Panc1 (cell line): ENCODE results near the gene API5. TPM values are rescaled to one million over a fixed set of nuclear protein-coding genes. Genes with fewer than 3 reads are reported as not detected.

Source experiments
- ATAC-seq: fragments of 200-7000 bp; cut with Tn5 transposase; 2 replicates; pipeline ENCODE4 v1.9.1; 2020; ENCODE audit warnings: mild to moderate bottlenecking, moderate library complexity
- BruUV-seq: library from RNA; stranded (reverse); fragments of 400-500 nt; replicated peaks from 2 replicates; lab custom pipeline; 2021; lab: Mats Ljungman, UMichigan
- CTCF ChIA-PET: fragments of 300-600 bp; sonication (Branson Sonifier 250); formaldehyde crosslinking; loops from one replicate; lab custom pipeline; 2022; ENCODE audit warnings: antibody characterized with exemption; lab: Charles Lee
- POLR2A ChIA-PET: fragments of 300-600 bp; sonication (Branson Sonifier 250); formaldehyde crosslinking; loops from one replicate; lab custom pipeline; 2022; ENCODE audit warnings: antibody characterized with exemption; lab: Charles Lee
- DNase-seq: peaks from one replicate; pipeline ENCODE4 v3.0.0-alpha.2; 2010; ENCODE audit warnings: low read depth, low spot score
- H3K27ac ChIP-seq: 2 replicates; pipeline ENCODE4 v1.5.1; 2011; ENCODE audit warnings: mild to moderate bottlenecking, low read length, inconsistent platforms
- H3K27me3 ChIP-seq: fragments of 200-500 bp; sonication (Bioruptor generic); 2 replicates; pipeline ENCODE4 v1.6.0; 2014; ENCODE audit warnings: low read length, inconsistent platforms; ENCODE audit not compliant: control insufficient read depth, insufficient read depth
- H3K36me3 ChIP-seq: fragments of 200-500 bp; sonication (Bioruptor generic); 2 replicates; pipeline ENCODE4 v1.5.1; 2014; ENCODE audit warnings: inconsistent platforms, mild to moderate bottlenecking, low read length, moderate library complexity; ENCODE audit not compliant: control insufficient read depth, insufficient read depth
- H3K4me1 ChIP-seq: 2 replicates; pipeline ENCODE4 v1.5.1; 2011; ENCODE audit warnings: inconsistent platforms, mild to moderate bottlenecking, low read length, moderate library complexity; ENCODE audit not compliant: control insufficient read depth, insufficient read depth
- H3K4me3 ChIP-seq, 2 experiments: 2 replicates each; pipeline ENCODE4 v1.5.1; 2011 to 2012; ENCODE audit warnings: low read depth in 2 of 2, low read length in 2 of 2, mild to moderate bottlenecking in 2 of 2, inconsistent platforms in 1 of 2, moderate library complexity in 1 of 2
- H3K9me3 ChIP-seq: fragments of 200-500 bp; sonication (Bioruptor generic); 2 replicates; pipeline ENCODE4 v1.5.1; 2014; ENCODE audit warnings: low read depth, mild to moderate bottlenecking, inconsistent platforms, low read length, moderate library complexity; ENCODE audit not compliant: control insufficient read depth, insufficient read depth
- CTCF ChIP-seq: fragments of 450-650 bp; IDR thresholded peaks from 2 replicates; pipeline ENCODE4 v1.5.1; 2017; ENCODE audit warnings: mild to moderate bottlenecking
- POLR2AphosphoS5 ChIP-seq: IDR thresholded peaks from 2 replicates; pipeline ENCODE4 v1.6.1; 2012; ENCODE audit warnings: mild to moderate bottlenecking, low read depth, low read length, moderate library complexity
- SIN3A ChIP-seq: IDR thresholded peaks from 2 replicates; pipeline ENCODE4 v1.6.1; 2012; ENCODE audit warnings: low read depth, mild to moderate bottlenecking, low read length, moderate library complexity, borderline replicate concordance; ENCODE audit not compliant: insufficient read depth
- TCF7L2 ChIP-seq: IDR thresholded peaks from 2 replicates; pipeline ENCODE4 v1.6.1; 2011; ENCODE audit warnings: mild to moderate bottlenecking, low read depth, low read length, inconsistent platforms
- in situ Hi-C: cut with HindIII; loops from 2 replicates; pipeline ENCODE4 v1.10.0; 2016; ENCODE audit warnings: low sequenced_read_pairs, low pct_unique_long_range_greater_than_20kb
- intact Hi-C: fragments of 100-400 bp; cut with micrococcal nuclease; formaldehyde crosslinking; loops from one replicate; pipeline ENCODE4 v1.10.0; 2022; ENCODE audit not compliant: unreplicated experiment
- total RNA-seq: library from RNA; stranded (reverse); gene quantifications from one replicate; pipeline ENCODE4 v1.2.1, GENCODE V29; 2021; ENCODE audit not compliant: unreplicated experiment
- TF ChIP-seq, protein P1 (sequence below), 2 experiments: IDR thresholded peaks; 2 replicates each; pipeline ENCODE4 v1.6.1; 2011 to 2012; ENCODE audit warnings: low read depth in 2 of 2, control low read depth in 1 of 2, low read length in 1 of 2, mild to moderate bottlenecking in 1 of 2, moderate library complexity in 1 of 2; ENCODE audit not compliant: insufficient read depth in 1 of 2

The API5 gene
- total RNA-seq, 1 experiment from 2014 or later, result 102 TPM

- Histone ChIP-seq H3K9me3 (no peaks in the 10 kb centered on the region), H3K36me3 (no peaks in the 10 kb centered on the region; the same call in none of the 2 replicates), H3K27me3 (no peaks in the 10 kb centered on the region), H3K27ac (peak within 1 kb of the TSS; percentile 98), H3K4me3 (peak within 1 kb of the TSS; percentile 80 to 100), H3K4me1 (peaks cover 19% of the 10 kb centered on the region)
- ATAC-seq (peak; percentile 99), DNase-seq (no peak)
- no TSS peak for BruUV-seq
- ChIA-PET POLR2A (interaction anchor here (0.6 to 0.9 kb wide), 6 partner anchors 13 to 123 kb away, joined by 3 to 14 read pairs (median 4); no protein-coding TSS in a partner anchor), CTCF (interaction anchor here (0.5 to 1.5 kb wide), 3 partner anchors 47 to 525 kb away, joined by 3 to 5 read pairs (median 4); partner anchors contain the start of gene API5)
- TF ChIP-seq POLR2AphosphoS5, result peak; percentile 92
- peak; percentile 26; the same call in 1 of the 2 replicates for TF ChIP-seq TCF7L2
- no peak for TF ChIP-seq CTCF
- TF ChIP-seq, protein P1, sequence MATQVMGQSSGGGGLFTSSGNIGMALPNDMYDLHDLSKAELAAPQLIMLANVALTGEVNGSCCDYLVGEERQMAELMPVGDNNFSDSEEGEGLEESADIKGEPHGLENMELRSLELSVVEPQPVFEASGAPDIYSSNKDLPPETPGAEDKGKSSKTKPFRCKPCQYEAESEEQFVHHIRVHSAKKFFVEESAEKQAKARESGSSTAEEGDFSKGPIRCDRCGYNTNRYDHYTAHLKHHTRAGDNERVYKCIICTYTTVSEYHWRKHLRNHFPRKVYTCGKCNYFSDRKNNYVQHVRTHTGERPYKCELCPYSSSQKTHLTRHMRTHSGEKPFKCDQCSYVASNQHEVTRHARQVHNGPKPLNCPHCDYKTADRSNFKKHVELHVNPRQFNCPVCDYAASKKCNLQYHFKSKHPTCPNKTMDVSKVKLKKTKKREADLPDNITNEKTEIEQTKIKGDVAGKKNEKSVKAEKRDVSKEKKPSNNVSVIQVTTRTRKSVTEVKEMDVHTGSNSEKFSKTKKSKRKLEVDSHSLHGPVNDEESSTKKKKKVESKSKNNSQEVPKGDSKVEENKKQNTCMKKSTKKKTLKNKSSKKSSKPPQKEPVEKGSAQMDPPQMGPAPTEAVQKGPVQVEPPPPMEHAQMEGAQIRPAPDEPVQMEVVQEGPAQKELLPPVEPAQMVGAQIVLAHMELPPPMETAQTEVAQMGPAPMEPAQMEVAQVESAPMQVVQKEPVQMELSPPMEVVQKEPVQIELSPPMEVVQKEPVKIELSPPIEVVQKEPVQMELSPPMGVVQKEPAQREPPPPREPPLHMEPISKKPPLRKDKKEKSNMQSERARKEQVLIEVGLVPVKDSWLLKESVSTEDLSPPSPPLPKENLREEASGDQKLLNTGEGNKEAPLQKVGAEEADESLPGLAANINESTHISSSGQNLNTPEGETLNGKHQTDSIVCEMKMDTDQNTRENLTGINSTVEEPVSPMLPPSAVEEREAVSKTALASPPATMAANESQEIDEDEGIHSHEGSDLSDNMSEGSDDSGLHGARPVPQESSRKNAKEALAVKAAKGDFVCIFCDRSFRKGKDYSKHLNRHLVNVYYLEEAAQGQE (IDR thresholded peaks at IDR 0.05; ENCODE audit: insufficient read depth in 1 of 2, low read depth in 2 of 2, low read length in 1 of 2), result no peak
- TF ChIP-seq SIN3A, result 0 out of 2 replicates have a peak, but pooled peaks have one; percentile 82
- intact Hi-C loops (no loop called here), in situ Hi-C loops (no loop called here)
These were observed 47.1 kb downstream of the API5 start, which contains the start of gene TTC17 for GRCh38 chr11:43358801-43359421. Gene TTC17, plus strand, starts transcription at chr11:43358920. Its CDS starts 35 bp downstream, at chr11:43358955.

GRCh38 chr11:43359422-43359818 is 47.6 kb downstream of the API5 start:
- DNase-seq, result no peak

More at GRCh38 chr11:43359422-43359818, 47.6 kb downstream of the API5 start:
- peak; percentile 55 for ATAC-seq
- no peaks in the 10 kb centered on the region for H3K9me3 ChIP-seq
- BruUV-seq, result no TSS peak
- TF ChIP-seq, protein P1 (IDR thresholded peaks at IDR 0.05; ENCODE audit: insufficient read depth in 1 of 2, low read depth in 2 of 2, low read length in 1 of 2), result no peak
- TF ChIP-seq SIN3A (no peak), POLR2AphosphoS5 (no peak), CTCF (no peak), TCF7L2 (no peak)
- peaks cover 19% of the 10 kb centered on the region for H3K4me1 ChIP-seq
- intact Hi-C loops, result no loop called here
- no peaks in the 10 kb centered on the region; the same call in none of the 2 replicates for H3K36me3 ChIP-seq
- ChIA-PET CTCF (interaction anchor here (0.6 kb wide), 1 partner anchor 36 kb away, joined by 9 read pairs; no protein-coding TSS in a partner anchor), POLR2A (interaction anchor here (0.6 kb wide), 1 partner anchor 77 kb away, joined by 3 read pairs; no protein-coding TSS in a partner anchor)
- peak overlapping the region; percentile 80 to 100 for H3K4me3 ChIP-seq
- in situ Hi-C loops, result no loop called here
- H3K27me3 ChIP-seq, result no peaks in the 10 kb centered on the region
- peak overlapping the region; percentile 98 for H3K27ac ChIP-seq
